Measurements from ENCODE around the gene GPR17. TPM values are rescaled to one million over a fixed set of nuclear protein-coding genes. Genes with fewer than 3 reads are reported as not detected.
A peak's percentile ranks its signal among the peaks of the same experiment; 100 is the strongest.

Gene GPR17
- total and polyA plus RNA-seq, 5 experiments from 2014 or later: not detected

DNA sequence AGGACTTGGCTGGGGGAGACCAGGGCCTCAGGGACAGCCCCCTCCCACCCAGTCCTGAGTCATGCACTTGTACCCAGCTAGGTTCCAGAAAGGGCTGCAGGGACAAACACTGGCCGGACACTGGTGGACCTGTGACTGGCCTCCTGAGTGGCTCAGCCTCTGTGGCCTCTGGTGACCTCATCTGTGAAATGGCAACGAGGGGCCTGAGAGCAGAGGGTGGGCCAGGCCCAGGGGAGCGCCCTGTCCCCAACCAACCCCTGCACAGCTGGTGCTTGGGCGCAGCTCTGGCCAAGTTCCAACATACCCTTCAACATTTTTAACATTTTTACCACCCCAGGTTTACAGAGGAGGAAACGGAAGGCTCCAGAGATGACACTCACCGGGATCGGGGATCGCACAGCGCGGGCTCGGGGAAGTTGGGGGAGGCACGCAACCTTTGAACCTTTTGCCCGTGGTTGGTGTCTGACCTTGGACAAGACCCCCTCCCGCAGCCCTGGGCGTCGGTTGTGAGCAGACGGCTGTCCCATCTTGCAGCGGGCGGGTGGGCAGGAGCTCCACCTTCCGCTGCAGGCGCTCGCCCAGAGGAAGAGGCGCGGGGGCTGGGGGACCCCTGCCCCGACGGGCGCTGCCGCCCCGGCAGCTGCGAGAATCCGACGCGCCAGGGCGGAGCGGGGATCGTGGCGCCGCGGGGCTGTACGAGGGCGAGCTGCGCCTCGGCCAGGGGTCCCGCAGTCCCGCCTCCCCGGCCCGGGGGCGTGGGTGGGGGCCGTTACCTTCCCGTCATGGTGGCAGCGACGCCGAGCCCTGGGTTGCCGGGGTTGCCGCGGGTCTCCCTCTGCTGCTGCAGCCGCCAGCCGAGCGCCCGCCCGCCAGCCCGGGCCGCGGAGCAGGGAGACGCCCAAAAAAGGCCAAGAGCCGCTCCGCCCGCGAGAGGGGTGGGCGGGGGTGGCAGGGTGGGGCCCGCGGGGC is 28.6 kb downstream of the GPR17 start:
- H3K27me3 Mint-ChIP-seq: peaks cover 19 to 76% (median 52%) of the 10 kb centered on the region in 5 donors
- H3K36me3 Mint-ChIP-seq: peaks cover 0 to 3% (median 0%) of the 10 kb centered on the region in 3 donors
- peak overlapping the region; percentile 63 to 86 (median 80) for H3K4me3 Mint-ChIP-seq
- POLR2A ChIA-PET: interaction anchor here (1.2 kb wide), 1 partner anchor 26 kb away, joined by 3 read pairs; no protein-coding TSS in a partner anchor
- H3K4me1 Mint-ChIP-seq: peaks cover 4 to 18% (median 12%) of the 10 kb centered on the region in 4 donors
- ATAC-seq (peak; percentile 63 to 81), DNase-seq (peak in 4 of 10 donors; percentile 17 to 40 (median 23))
- no peak overlapping the region for H3K27ac Mint-ChIP-seq
- H3K9me3 Mint-ChIP-seq: peaks cover 0 to 2% (median 0%) of the 10 kb centered on the region in 9 donors

DNA sequence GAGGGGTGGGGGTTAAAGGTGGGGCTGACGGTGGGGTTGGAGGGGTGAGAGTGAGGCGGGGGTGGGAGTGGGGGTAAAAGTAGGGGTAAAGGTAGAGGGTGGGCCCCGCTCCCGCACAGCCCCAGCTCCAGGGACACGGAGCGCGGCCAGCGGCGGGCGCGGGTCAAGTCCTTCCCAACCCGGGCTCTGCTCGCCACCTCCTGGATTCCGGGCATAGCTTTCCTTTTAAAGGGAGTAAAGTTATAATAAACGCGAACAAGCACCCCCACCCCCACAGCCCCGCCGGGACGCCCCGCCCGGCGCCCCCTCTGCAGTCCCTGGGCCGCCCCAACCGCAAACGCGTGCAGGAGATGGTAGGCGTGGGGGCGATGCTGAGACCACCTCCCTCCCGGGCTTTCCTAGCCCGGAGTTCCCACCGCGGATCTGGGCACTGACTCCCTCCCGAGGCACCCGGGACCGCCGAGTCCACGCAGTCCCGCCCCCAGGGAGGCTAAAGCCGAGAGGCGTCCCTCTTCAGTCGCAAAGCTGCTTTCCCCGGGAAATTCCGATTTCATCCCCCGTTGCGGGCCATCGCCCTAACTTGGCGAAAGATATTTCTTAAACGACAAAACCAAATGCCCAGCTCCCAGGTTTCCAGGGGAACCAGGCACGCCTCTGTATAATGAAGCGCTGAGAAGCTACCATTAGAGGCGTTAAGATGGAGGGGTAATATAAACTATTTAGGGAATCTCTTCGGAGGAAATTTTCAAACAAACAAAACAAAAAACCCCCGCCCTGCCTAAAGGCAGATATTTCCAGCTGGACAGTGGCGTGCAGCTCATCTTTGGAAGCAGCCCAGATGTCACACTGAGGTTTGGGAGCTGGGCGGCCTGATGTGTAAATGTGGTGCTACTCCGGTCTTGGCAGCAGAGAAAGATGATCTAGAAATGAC is 29.6 kb downstream of the GPR17 start, which contains the start of gene LIMS2:
TSS of gene LIMS2 (minus strand) at position 200 of the 931 bp plus-strand sequence. CDS start 506 bp downstream, outside the sequence.
- DNase-seq (peak in 1 of 10 donors; percentile 12), ATAC-seq (peak; percentile 34 to 40)
- Mint-ChIP-seq H3K27ac (peak within 1 kb of the TSS in 4 of 10 donors; percentile 25 to 63 (median 59)), H3K4me1 (peaks cover 4 to 18% (median 12%) of the 10 kb centered on the region in 4 donors), H3K9me3 (no peaks in the 10 kb centered on the region), H3K27me3 (peaks cover 12 to 74% (median 46%) of the 10 kb centered on the region in 5 donors), H3K36me3 (peaks cover 0 to 3% (median 0%) of the 10 kb centered on the region in 3 donors), H3K4me3 (peak within 1 kb of the TSS; percentile 69 to 86 (median 84))
- POLR2A ChIA-PET: interaction anchor here (0.6 to 1.2 kb wide), 2 partner anchors 25 to 178 kb away, joined by 3 read pairs; no protein-coding TSS in a partner anchor

DNA sequence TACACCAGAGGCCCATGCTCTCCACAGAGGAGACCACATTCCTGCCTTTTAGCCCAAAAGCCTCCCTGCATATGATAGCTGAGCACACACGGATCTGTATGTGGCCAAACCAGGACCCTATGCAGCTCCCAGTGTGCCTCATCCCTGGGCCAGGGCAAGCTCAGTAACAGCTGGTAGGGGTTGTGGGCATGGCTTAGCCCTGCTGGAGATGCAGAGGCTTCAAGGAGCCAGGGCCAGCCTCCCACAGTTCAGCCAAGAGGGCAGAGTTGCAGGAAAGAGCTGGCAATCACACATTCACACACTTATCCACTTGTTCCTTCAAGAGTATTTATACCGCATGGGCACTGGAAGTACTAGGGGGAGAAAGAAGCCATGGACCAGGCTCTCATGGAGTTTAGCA is 31.0 kb downstream of the GPR17 start:
- POLR2A ChIA-PET: interaction anchor here (1.0 kb wide), 1 partner anchor 26 kb away, joined by 3 read pairs; no protein-coding TSS in a partner anchor
- DNase-seq (no peak), ATAC-seq (no peak)
- Mint-ChIP-seq H3K36me3 (peaks cover 0 to 3% (median 0%) of the 10 kb centered on the region in 3 donors), H3K27ac (no peak overlapping the region), H3K4me3 (peak overlapping the region in 2 of 10 donors; percentile 20 to 42), H3K27me3 (peaks cover 12 to 60% (median 37%) of the 10 kb centered on the region in 5 donors), H3K4me1 (peaks cover 6 to 24% (median 12%) of the 10 kb centered on the region in 4 donors), H3K9me3 (no peaks in the 10 kb centered on the region)

DNA sequence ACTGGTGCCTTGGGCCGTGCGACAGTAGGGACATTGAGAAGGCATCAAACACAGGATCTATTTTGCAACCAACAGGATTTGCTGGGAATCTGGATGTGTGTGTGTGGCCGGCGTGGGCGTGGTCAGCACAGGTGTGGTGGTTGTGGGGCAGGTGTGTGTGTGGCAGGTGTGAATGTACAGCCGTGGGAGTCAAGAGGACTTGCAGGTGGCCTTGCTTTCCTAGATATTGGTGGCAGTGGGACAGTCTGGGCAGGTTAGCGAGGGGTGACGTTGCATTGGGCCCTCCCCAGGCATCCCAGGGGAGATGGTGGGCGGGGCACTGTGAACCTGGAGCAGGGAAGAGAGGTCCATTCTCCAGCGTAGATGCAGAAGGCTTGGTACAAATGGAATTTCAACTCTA is 32.6 kb downstream of the GPR17 start:
- ATAC-seq (no peak), DNase-seq (no peak)
- H3K27ac Mint-ChIP-seq: no peak overlapping the region
- H3K27me3 Mint-ChIP-seq: peaks cover 7 to 44% (median 29%) of the 10 kb centered on the region in 5 donors
- no peaks in the 10 kb centered on the region for H3K9me3 Mint-ChIP-seq
- H3K36me3 Mint-ChIP-seq: peaks cover 0 to 3% (median 0%) of the 10 kb centered on the region in 3 donors
- H3K4me3 Mint-ChIP-seq: no peak overlapping the region
- peaks cover 6 to 27% (median 13%) of the 10 kb centered on the region in 4 donors for H3K4me1 Mint-ChIP-seq
- POLR2A ChIA-PET: no interaction called here

DNA sequence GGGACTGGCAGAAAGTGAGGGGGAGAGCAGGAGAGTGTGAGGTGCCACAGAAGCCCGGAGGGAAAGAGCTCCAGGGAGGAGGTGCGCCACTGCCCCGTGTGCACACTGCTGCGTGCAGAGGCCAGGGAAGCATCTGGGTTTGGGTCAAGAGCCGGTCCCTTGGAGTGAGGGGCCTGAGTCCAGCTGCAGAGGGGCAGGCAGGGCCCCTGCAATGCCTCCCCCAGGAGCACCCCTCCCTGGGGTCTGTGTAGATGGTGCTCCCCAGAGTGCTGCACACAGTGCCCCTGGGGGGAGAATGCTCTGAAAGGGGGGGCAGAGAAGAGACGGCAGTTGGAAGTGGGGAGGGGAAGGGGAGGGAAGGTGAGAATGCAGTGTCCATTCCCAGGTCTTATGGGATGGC is 33.0 kb downstream of the GPR17 start:
- ATAC-seq (no peak), DNase-seq (no peak)
- H3K27ac Mint-ChIP-seq: no peak overlapping the region
- H3K9me3 Mint-ChIP-seq: no peaks in the 10 kb centered on the region
- POLR2A ChIA-PET: no interaction called here
- H3K27me3 Mint-ChIP-seq: peaks cover 7 to 40% (median 25%) of the 10 kb centered on the region in 5 donors
- peaks cover 0 to 3% (median 0%) of the 10 kb centered on the region in 3 donors for H3K36me3 Mint-ChIP-seq
- H3K4me3 Mint-ChIP-seq: no peak overlapping the region
- H3K4me1 Mint-ChIP-seq: peaks cover 5 to 23% (median 13%) of the 10 kb centered on the region in 4 donors

DNA sequence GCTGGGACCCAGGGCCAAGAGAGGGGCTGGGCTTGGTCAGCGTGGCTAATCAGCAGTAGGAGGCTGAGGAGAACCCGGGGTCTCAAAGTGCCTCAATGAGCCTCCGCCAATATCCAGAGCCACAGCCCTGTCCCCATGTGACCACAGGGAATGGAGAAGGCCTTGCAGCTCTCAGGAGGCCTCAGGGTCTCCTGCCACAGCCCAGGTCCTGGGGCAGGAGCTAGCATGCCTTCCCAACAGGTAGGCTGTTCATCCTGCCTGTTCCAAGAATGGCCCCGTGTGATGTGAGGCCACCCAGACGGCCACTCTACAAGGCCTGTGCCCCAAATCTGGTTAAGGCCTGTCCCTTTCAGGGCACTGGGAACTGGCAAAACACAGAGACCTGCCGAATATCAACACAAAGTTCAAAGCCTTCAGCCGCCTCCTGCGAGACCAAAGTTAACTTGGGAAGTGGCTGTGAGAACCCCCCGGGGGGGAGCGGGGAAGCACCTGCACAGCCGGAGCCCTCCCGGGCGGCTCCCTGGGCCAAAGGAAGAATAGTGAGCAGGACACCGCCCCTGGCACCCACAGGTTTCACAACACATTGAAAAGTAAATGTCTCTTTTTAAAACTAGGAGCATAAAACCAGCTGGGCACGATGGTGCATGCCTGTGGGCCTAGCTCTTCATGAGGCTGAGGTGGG is 33.9 kb downstream of the GPR17 start:
- POLR2A ChIA-PET: no interaction called here
- Mint-ChIP-seq H3K27me3 (peaks cover 5 to 32% (median 22%) of the 10 kb centered on the region in 5 donors), H3K36me3 (no peaks in the 10 kb centered on the region)

DNA sequence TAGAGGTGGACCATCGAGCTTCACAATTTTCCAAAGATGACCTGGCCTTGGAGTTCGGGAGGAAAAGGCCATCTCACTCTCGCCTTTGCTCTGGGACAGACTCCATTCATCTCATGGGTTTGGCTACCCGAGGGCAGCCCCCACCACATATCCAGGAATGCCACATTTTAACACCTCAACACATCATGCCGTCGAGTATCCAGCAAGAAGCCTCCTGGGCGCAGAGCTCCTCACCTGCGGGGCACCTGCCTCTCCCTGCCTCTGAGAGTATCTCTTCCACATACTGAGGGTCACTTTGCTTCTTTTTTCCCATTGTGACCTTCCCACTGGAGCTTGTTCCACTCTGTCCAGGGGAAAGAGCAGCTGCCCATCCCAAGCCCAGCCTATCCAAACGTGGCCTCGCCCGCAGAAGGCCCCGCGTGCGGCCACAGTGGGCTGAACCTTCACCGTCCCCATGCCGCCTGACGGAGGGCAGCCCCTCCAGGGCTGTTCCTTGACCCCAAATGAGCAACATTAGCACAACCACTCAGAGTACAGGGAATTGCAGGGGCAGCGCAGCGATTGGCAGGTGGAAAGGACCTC is 34.8 kb downstream of the GPR17 start:
- Mint-ChIP-seq H3K36me3 (no peaks in the 10 kb centered on the region), H3K4me1 (peaks cover 2 to 13% (median 7%) of the 10 kb centered on the region in 4 donors), H3K4me3 (no peak overlapping the region), H3K9me3 (no peaks in the 10 kb centered on the region), H3K27ac (no peak overlapping the region), H3K27me3 (peaks cover 4 to 30% (median 20%) of the 10 kb centered on the region in 5 donors)
- no peak for DNase-seq
- ATAC-seq: no peak
- POLR2A ChIA-PET: no interaction called here

More for the DNA sequence above, 33.9 kb downstream of the GPR17 start:
- peaks cover 2 to 16% (median 9%) of the 10 kb centered on the region in 4 donors for H3K4me1 Mint-ChIP-seq
- H3K9me3 Mint-ChIP-seq: no peaks in the 10 kb centered on the region
- no peak overlapping the region for H3K27ac Mint-ChIP-seq
- ATAC-seq (peak in 1 of 2 donors; percentile 27), DNase-seq (no peak)
- no peak overlapping the region for H3K4me3 Mint-ChIP-seq

DNA sequence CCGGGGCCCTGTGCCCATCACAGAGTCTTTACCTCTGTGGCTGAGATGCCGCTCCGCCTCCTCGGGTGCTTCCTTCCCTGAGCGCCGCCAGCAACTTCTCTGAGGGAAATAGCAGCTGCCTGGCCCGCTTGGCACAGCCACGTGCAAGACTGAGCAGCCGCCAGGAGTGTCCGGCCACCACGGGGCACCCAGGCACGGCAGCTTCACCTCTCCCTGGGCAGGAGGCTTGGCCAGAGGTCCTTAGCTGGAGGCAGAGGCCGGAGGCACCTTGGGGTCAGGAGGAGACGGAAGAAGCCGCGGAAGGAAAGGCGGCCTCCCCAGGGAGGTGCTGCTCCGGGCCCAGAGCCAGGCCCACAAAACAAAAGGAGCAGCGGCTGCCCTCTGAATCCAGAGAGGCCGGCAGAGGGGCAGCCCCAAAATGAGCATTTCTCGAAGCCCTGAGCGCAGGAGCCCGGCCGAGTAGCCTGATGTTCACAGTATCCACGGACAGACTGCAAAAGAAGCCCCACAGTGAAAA is 35.4 kb downstream of the GPR17 start:
- ATAC-seq (no peak), DNase-seq (no peak)
- no peaks in the 10 kb centered on the region for H3K9me3 Mint-ChIP-seq
- POLR2A ChIA-PET: no interaction called here
- H3K4me1 Mint-ChIP-seq: peaks cover 1 to 10% (median 4%) of the 10 kb centered on the region in 4 donors
- no peak overlapping the region for H3K4me3 Mint-ChIP-seq
- no peaks in the 10 kb centered on the region for H3K36me3 Mint-ChIP-seq
- H3K27me3 Mint-ChIP-seq: peaks cover 0 to 25% (median 16%) of the 10 kb centered on the region in 5 donors
- H3K27ac Mint-ChIP-seq: no peak overlapping the region

DNA sequence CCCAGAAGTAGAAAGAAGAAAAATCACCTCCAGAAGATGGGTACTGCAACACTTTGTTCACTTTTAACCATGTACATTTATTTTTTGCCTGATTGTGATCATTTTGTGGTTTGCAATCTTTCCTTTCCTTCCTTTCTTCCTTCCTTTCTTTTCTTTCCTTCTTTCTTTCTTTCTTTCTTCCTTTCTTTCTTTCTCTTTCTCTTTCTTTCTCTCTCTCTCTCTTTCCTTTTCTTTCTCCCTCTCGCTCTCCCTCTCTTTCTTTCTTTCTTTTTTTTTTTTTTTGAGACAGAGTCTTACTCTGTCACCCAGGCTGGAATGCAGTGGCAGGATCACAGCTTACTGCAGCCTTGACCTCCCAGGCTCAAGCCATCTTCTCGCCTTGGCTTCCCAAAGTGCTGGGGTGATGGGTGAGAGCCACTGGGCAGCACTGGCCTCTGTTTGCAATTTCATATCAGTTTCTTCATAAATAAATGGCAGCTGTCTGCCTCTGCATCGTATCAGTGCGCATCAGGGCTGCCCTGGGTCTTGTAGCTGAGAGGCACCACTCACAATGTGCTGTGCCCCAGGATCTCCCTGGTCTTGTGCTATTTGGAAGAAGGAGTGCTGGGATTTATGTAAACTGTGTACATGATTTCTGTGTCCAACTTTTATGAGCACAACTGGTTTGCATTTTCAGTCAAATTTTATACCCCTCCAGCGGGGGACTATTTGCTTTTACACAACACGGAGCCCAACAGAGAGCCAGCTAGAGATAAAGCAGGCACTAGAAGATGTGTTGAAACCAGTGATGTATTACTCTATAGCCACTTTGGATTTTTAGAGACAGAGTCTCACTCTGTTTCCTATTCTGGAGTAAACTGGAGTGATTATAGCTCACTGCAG is 36.3 kb downstream of the GPR17 start:
- DNase-seq (no peak), ATAC-seq (no peak)
- POLR2A ChIA-PET: no interaction called here
- Mint-ChIP-seq H3K4me1 (peaks cover 1 to 10% (median 2%) of the 10 kb centered on the region in 4 donors), H3K36me3 (no peaks in the 10 kb centered on the region), H3K4me3 (no peak overlapping the region), H3K27me3 (peaks cover 0 to 17% (median 11%) of the 10 kb centered on the region in 5 donors), H3K9me3 (no peaks in the 10 kb centered on the region), H3K27ac (peak overlapping the region in 2 of 10 donors; percentile 9 to 51)

DNA sequence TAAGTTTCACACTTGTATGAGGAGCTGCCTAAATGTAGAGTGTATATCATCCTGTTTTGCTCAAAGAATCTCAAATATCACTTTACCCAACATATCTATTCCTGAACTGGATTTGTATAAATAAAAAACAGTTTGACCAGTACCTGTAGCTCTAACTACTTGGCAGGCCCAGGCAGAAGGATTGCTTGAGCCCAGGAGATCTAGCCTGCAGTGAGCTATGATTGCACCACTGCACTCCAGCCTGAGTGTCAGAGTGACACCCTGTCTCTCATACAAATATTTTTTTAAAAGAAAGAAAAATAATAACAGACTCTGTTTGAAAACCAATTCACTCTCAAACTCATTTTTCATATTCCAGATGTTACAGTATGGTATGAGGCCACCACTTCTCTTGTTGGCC is 37.1 kb downstream of the GPR17 start:
- peaks cover 0 to 3% (median 2%) of the 10 kb centered on the region in 9 donors for H3K9me3 Mint-ChIP-seq
- H3K4me1 Mint-ChIP-seq: peaks cover 1 to 10% (median 2%) of the 10 kb centered on the region in 4 donors
- H3K4me3 Mint-ChIP-seq: no peak overlapping the region
- POLR2A ChIA-PET: no interaction called here
- no peak for ATAC-seq
- peaks cover 0 to 10% (median 8%) of the 10 kb centered on the region in 5 donors for H3K27me3 Mint-ChIP-seq
- H3K36me3 Mint-ChIP-seq: no peaks in the 10 kb centered on the region
- DNase-seq: no peak
- H3K27ac Mint-ChIP-seq: peak overlapping the region in 1 of 10 donors; percentile 9
